ENCODE data around the gene NRG3. TPM values are rescaled to one million over a fixed set of nuclear protein-coding genes. Genes with fewer than 3 reads are reported as not detected.
A peak's percentile ranks its signal among the peaks of the same experiment; 100 is the strongest.

Gene NRG3
- total RNA-seq, 1 experiment from 2014 or later, result not detected

- Histone ChIP-seq H3K27ac (no peak overlapping the region), H3K27me3 (no peaks in the 10 kb centered on the region), H3K9me3 (replicated peaks) (no peaks in the 10 kb centered on the region), H3K4me1 (no peaks in the 10 kb centered on the region), H3K4me3 (no peak overlapping the region), H3K36me3 (no peaks in the 10 kb centered on the region)
- no peak for DNase-seq
Measured at GRCh38 chr10:82742898-82743297, 867.9 kb downstream of the NRG3 start.

GRCh38 chr10:82750538-82750937, 875.5 kb downstream of the NRG3 start:
- no peak overlapping the region for H3K27ac ChIP-seq
- H3K4me1 ChIP-seq, result no peaks in the 10 kb centered on the region
- H3K4me3 ChIP-seq, result no peak overlapping the region
- no peaks in the 10 kb centered on the region for H3K9me3 ChIP-seq (replicated peaks)
- no peaks in the 10 kb centered on the region for H3K36me3 ChIP-seq
- no peak for DNase-seq
- H3K27me3 ChIP-seq, result no peaks in the 10 kb centered on the region

- no peak for DNase-seq
- Histone ChIP-seq H3K9me3 (replicated peaks) (no peaks in the 10 kb centered on the region), H3K27ac (no peak overlapping the region), H3K36me3 (no peaks in the 10 kb centered on the region), H3K4me1 (no peaks in the 10 kb centered on the region), H3K27me3 (no peaks in the 10 kb centered on the region), H3K4me3 (no peak overlapping the region)
Measured at GRCh38 chr10:82757397-82757796, 882.4 kb downstream of the NRG3 start.

- Histone ChIP-seq H3K4me3 (no peak overlapping the region), H3K27me3 (no peaks in the 10 kb centered on the region), H3K27ac (no peak overlapping the region), H3K36me3 (no peaks in the 10 kb centered on the region), H3K9me3 (replicated peaks) (no peaks in the 10 kb centered on the region), H3K4me1 (no peaks in the 10 kb centered on the region)
- DNase-seq, result no peak
Measured at GRCh38 chr10:82757901-82758300, 882.9 kb downstream of the NRG3 start.

GRCh38 chr10:82759050-82759449, 884.1 kb downstream of the NRG3 start:
- Histone ChIP-seq H3K4me1 (no peaks in the 10 kb centered on the region), H3K36me3 (no peaks in the 10 kb centered on the region), H3K4me3 (no peak overlapping the region), H3K9me3 (replicated peaks) (no peaks in the 10 kb centered on the region), H3K27ac (no peak overlapping the region), H3K27me3 (no peaks in the 10 kb centered on the region)
- no peak for DNase-seq

GRCh38 chr10:82762641-82763040, 887.6 kb downstream of the NRG3 start:
- no peaks in the 10 kb centered on the region for H3K36me3 ChIP-seq

GRCh38 chr10:82768040-82768439, 893.0 kb downstream of the NRG3 start:
- DNase-seq, result no peak
- Histone ChIP-seq H3K9me3 (replicated peaks) (no peaks in the 10 kb centered on the region), H3K27ac (no peak overlapping the region), H3K4me1 (no peaks in the 10 kb centered on the region), H3K27me3 (no peaks in the 10 kb centered on the region), H3K36me3 (no peaks in the 10 kb centered on the region), H3K4me3 (no peak overlapping the region)

More at GRCh38 chr10:82762641-82763040, 887.6 kb downstream of the NRG3 start:
- DNase-seq, result no peak
- no peak overlapping the region for H3K27ac ChIP-seq
- H3K4me3 ChIP-seq, result no peak overlapping the region
- H3K9me3 ChIP-seq (replicated peaks), result no peaks in the 10 kb centered on the region
- H3K27me3 ChIP-seq, result no peaks in the 10 kb centered on the region
- H3K4me1 ChIP-seq, result no peaks in the 10 kb centered on the region

- no peaks in the 10 kb centered on the region for H3K27me3 ChIP-seq
- DNase-seq, result no peak
- H3K4me3 ChIP-seq, result no peak overlapping the region
- H3K9me3 ChIP-seq (replicated peaks), result no peaks in the 10 kb centered on the region
- H3K4me1 ChIP-seq, result no peaks in the 10 kb centered on the region
- H3K36me3 ChIP-seq, result no peaks in the 10 kb centered on the region
- H3K27ac ChIP-seq, result no peak overlapping the region
Measured at GRCh38 chr10:82778908-82779307, 903.9 kb downstream of the NRG3 start.

GRCh38 chr10:82796510-82796909, 921.5 kb downstream of the NRG3 start:
- no peak overlapping the region for H3K4me3 ChIP-seq

GRCh38 chr10:82801289-82801688, 926.3 kb downstream of the NRG3 start:
- H3K36me3 ChIP-seq, result no peaks in the 10 kb centered on the region
- no peak overlapping the region for H3K4me3 ChIP-seq
- H3K4me1 ChIP-seq, result no peaks in the 10 kb centered on the region
- H3K27ac ChIP-seq, result no peak overlapping the region
- H3K9me3 ChIP-seq (replicated peaks), result no peaks in the 10 kb centered on the region
- no peaks in the 10 kb centered on the region for H3K27me3 ChIP-seq
- DNase-seq, result no peak

More at GRCh38 chr10:82796510-82796909, 921.5 kb downstream of the NRG3 start:
- no peaks in the 10 kb centered on the region for H3K4me1 ChIP-seq
- H3K27me3 ChIP-seq, result no peaks in the 10 kb centered on the region
- no peak overlapping the region for H3K27ac ChIP-seq
- H3K9me3 ChIP-seq (replicated peaks), result no peaks in the 10 kb centered on the region
- no peaks in the 10 kb centered on the region for H3K36me3 ChIP-seq
- DNase-seq, result no peak

GRCh38 chr10:82811621-82812020, 936.6 kb downstream of the NRG3 start:
- H3K4me1 ChIP-seq, result no peaks in the 10 kb centered on the region
- H3K9me3 ChIP-seq (replicated peaks), result no peaks in the 10 kb centered on the region
- H3K27me3 ChIP-seq, result no peaks in the 10 kb centered on the region
- no peak overlapping the region for H3K27ac ChIP-seq
- no peak overlapping the region for H3K4me3 ChIP-seq
- peak in 1 of 2 experiments; percentile 19 for DNase-seq
- no peaks in the 10 kb centered on the region for H3K36me3 ChIP-seq

GRCh38 chr10:82813856-82814255, 938.9 kb downstream of the NRG3 start:
- DNase-seq, result no peak
- no peak overlapping the region for H3K27ac ChIP-seq
- no peaks in the 10 kb centered on the region for H3K4me1 ChIP-seq
- no peaks in the 10 kb centered on the region for H3K36me3 ChIP-seq
- no peak overlapping the region for H3K4me3 ChIP-seq
- no peaks in the 10 kb centered on the region for H3K9me3 ChIP-seq (replicated peaks)
- no peaks in the 10 kb centered on the region for H3K27me3 ChIP-seq

- H3K27me3 ChIP-seq, result no peaks in the 10 kb centered on the region
- H3K27ac ChIP-seq, result no peak overlapping the region
- no peak overlapping the region for H3K4me3 ChIP-seq
- no peaks in the 10 kb centered on the region for H3K9me3 ChIP-seq (replicated peaks)
- no peaks in the 10 kb centered on the region for H3K4me1 ChIP-seq
- H3K36me3 ChIP-seq, result no peaks in the 10 kb centered on the region
- DNase-seq, result no peak
Measured at GRCh38 chr10:82814635-82815034, 939.6 kb downstream of the NRG3 start.

- Histone ChIP-seq H3K4me1 (no peaks in the 10 kb centered on the region), H3K9me3 (replicated peaks) (no peaks in the 10 kb centered on the region), H3K4me3 (no peak overlapping the region), H3K27me3 (no peaks in the 10 kb centered on the region), H3K36me3 (no peaks in the 10 kb centered on the region), H3K27ac (no peak overlapping the region)
- no peak for DNase-seq
Measured at GRCh38 chr10:82815680-82816079, 940.7 kb downstream of the NRG3 start.

- Histone ChIP-seq H3K9me3 (replicated peaks) (no peaks in the 10 kb centered on the region), H3K4me1 (no peaks in the 10 kb centered on the region), H3K36me3 (no peaks in the 10 kb centered on the region), H3K27ac (no peak overlapping the region), H3K27me3 (no peaks in the 10 kb centered on the region), H3K4me3 (no peak overlapping the region)
- DNase-seq, result no peak
Measured at GRCh38 chr10:82817676-82818422, 942.9 kb downstream of the NRG3 start.

GRCh38 chr10:82821043-82821442, 946.0 kb downstream of the NRG3 start:
- Histone ChIP-seq H3K27me3 (no peaks in the 10 kb centered on the region), H3K27ac (no peak overlapping the region), H3K36me3 (no peaks in the 10 kb centered on the region), H3K9me3 (replicated peaks) (no peaks in the 10 kb centered on the region), H3K4me3 (no peak overlapping the region), H3K4me1 (no peaks in the 10 kb centered on the region)
- DNase-seq, result no peak
